ENCODE measurements around the gene PNKP. TPM values are rescaled to one million over a fixed set of nuclear protein-coding genes. Genes with fewer than 3 reads are reported as not detected.
A peak's percentile ranks its signal among the peaks of the same experiment; 100 is the strongest.

PNKP gene
- total and polyA plus RNA-seq, 9 of the 15 experiments (the other 6 are each of a cell fraction or from before 2014, with no cell fraction given), result 2.8 to 85.4 (median 25.3) TPM

DNA sequence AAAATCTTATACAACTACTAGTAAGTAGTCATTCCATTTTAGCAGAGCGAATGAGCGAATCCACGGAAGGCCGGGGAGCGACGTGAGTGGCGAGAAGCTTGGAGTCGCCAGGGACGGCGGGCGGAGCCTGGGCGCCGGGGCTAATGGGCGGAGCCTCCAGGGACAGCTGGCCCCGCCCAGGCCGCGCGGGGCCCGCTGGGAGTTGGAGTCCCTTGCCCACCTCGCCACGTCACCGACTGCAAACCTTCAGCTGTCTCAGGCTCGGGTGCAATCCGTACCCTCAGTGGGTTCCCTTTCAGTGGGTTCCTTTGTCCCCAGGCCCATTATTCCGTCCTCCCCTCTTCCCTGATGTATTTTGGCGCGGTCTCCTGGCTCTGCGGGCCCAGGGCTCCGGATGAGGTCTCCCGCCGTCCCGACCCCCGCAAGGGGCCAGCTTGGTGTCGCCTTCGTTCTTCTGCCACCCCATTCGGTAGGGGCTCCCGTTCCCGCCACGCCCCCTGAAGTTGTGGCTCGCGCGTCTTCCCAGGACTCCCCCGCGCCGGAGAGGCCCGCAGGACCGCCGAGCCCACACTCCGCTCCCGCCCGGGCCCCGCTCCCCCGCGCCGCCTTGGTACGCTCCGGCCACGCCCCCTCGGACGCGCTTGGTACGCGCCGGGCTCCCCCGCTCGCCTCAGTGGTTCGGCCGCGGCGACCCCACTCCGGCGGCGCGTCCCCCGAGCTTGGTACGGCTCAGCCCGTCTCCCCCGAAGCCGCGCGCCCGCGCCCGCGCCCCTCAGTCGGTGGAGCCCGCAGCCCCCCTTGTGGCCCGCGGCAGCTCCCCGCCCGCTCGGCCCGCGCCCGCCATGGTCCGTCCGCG is 16.7 kb downstream of the PNKP start, which contains the start of gene PTOV1 (continued):
- TF ChIP-seq HMGN3 (IDR thresholded peaks at IDR 0.05; ENCODE audit: borderline replicate concordance, extremely low read depth, insufficient read length, low read depth, low read length) (peak; percentile 79), GATAD2A (IDR thresholded peaks at IDR 0.05) (peak; percentile 63; the same call in 1 of the 2 replicates), RBM15 (IDR thresholded peaks at IDR 0.05; ENCODE audit: insufficient read depth, low read length) (no peak), RAD21 (CRISPR knock-in tag; conservative IDR thresholded peaks at IDR 0.05 in 1 of 2, IDR thresholded peaks at IDR 0.05 in 1 of 2) (no peak), MAZ (CRISPR knock-in tag; conservative IDR thresholded peaks at IDR 0.05 in 1 of 2, IDR thresholded peaks at IDR 0.05 in 1 of 2) (peak in 1 of 2 experiments; percentile 85), RNF2 (IDR thresholded peaks at IDR 0.05) (peak; percentile 63; the same call in 1 of the 2 replicates), POLR2G (IDR thresholded peaks at IDR 0.05; ENCODE audit: low read depth, low read length) (peak; percentile 87), BHLHE40 (IDR thresholded peaks at IDR 0.05; ENCODE audit: low read length) (peak; percentile 94), MAFK (IDR thresholded peaks at IDR 0.05; ENCODE audit: low read length) (0 out of 2 replicates have a peak, but pooled peaks have one; percentile 2), CBX1 (IDR thresholded peaks at IDR 0.05; ENCODE audit: low read depth) (0 out of 2 replicates have a peak, but pooled peaks have one; percentile 73), ATF1 (CRISPR knock-in tag; IDR thresholded peaks at IDR 0.05) (peak; percentile 91), ATF1 (tag; IDR thresholded peaks at IDR 0.05) (peak; percentile 97)
- TF ChIP-seq, protein P1, sequence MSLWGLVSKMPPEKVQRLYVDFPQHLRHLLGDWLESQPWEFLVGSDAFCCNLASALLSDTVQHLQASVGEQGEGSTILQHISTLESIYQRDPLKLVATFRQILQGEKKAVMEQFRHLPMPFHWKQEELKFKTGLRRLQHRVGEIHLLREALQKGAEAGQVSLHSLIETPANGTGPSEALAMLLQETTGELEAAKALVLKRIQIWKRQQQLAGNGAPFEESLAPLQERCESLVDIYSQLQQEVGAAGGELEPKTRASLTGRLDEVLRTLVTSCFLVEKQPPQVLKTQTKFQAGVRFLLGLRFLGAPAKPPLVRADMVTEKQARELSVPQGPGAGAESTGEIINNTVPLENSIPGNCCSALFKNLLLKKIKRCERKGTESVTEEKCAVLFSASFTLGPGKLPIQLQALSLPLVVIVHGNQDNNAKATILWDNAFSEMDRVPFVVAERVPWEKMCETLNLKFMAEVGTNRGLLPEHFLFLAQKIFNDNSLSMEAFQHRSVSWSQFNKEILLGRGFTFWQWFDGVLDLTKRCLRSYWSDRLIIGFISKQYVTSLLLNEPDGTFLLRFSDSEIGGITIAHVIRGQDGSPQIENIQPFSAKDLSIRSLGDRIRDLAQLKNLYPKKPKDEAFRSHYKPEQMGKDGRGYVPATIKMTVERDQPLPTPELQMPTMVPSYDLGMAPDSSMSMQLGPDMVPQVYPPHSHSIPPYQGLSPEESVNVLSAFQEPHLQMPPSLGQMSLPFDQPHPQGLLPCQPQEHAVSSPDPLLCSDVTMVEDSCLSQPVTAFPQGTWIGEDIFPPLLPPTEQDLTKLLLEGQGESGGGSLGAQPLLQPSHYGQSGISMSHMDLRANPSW (CRISPR knock-in tag; IDR thresholded peaks at IDR 0.05), result peak; percentile 53
- TF ChIP-seq, protein P2, sequence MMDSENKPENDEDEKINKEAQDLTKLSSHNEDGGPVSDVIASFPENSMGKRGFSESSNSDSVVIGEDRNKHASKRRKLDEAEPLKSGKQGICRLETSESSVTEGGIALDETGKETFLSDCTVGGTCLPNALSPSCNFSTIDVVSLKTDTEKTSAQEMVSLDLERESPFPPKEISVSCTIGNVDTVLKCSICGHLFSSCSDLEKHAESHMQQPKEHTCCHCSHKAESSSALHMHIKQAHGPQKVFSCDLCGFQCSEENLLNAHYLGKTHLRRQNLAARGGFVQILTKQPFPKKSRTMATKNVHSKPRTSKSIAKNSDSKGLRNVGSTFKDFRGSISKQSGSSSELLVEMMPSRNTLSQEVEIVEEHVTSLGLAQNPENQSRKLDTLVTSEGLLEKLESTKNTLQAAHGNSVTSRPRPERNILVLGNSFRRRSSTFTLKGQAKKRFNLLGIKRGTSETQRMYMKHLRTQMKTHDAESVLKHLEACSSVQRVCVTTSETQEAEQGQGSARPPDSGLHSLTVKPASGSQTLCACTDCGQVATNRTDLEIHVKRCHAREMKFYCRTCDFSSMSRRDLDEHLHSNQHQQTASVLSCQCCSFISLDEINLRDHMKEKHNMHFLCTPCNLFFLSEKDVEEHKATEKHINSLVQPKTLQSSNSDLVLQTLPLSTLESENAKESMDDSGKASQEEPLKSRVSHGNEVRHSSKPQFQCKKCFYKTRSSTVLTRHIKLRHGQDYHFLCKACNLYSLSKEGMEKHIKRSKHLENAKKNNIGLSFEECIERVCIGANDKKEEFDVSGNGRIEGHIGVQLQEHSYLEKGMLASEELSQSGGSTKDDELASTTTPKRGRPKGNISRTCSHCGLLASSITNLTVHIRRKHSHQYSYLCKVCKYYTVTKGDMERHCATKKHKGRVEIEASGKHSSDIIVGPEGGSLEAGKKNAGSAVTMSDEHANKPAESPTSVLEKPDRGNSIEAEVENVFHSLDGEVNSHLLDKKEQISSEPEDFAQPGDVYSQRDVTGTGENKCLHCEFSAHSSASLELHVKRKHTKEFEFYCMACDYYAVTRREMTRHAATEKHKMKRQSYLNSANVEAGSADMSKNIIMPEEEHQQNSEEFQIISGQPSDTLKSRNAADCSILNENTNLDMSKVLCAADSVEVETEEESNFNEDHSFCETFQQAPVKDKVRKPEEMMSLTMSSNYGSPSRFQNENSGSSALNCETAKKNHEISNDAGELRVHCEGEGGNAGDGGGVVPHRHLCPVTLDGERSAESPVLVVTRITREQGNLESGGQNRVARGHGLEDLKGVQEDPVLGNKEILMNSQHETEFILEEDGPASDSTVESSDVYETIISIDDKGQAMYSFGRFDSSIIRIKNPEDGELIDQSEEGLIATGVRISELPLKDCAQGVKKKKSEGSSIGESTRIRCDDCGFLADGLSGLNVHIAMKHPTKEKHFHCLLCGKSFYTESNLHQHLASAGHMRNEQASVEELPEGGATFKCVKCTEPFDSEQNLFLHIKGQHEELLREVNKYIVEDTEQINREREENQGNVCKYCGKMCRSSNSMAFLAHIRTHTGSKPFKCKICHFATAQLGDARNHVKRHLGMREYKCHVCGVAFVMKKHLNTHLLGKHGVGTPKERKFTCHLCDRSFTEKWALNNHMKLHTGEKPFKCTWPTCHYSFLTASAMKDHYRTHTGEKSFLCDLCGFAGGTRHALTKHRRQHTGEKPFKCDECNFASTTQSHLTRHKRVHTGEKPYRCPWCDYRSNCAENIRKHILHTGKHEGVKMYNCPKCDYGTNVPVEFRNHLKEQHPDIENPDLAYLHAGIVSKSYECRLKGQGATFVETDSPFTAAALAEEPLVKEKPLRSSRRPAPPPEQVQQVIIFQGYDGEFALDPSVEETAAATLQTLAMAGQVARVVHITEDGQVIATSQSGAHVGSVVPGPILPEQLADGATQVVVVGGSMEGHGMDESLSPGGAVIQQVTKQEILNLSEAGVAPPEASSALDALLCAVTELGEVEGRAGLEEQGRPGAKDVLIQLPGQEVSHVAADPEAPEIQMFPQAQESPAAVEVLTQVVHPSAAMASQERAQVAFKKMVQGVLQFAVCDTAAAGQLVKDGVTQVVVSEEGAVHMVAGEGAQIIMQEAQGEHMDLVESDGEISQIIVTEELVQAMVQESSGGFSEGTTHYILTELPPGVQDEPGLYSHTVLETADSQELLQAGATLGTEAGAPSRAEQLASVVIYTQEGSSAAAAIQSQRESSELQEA (IDR thresholded peaks at IDR 0.05; ENCODE audit: low read depth), result no peak
